ENCODE results near the gene LAMA2. TPM values are rescaled to one million over a fixed set of nuclear protein-coding genes. Genes with fewer than 3 reads are reported as not detected.

LAMA2 gene
- total RNA-seq, 4 donors from 2014 or later: 97.3 to 509 (median 200) TPM

DNA sequence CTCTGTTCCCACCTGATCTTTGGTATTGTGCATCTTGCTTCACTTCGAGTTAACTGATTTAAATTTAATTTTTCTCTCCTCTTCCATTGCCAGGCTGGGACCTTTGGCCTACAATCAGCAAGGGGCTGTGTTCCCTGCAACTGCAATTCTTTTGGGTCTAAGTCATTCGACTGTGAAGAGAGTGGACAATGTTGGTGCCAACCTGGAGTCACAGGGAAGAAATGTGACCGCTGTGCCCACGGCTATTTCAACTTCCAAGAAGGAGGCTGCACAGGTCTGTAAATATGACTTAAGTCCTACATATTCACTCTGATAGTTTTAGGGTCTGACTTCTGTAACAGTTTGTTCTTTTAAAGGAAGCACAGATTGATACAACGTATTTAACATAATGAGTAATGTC is 414.7 kb downstream of the LAMA2 start:
- no peak for DNase-seq (ENCODE audit: low spot score)
- TF ChIP-seq, protein P1, sequence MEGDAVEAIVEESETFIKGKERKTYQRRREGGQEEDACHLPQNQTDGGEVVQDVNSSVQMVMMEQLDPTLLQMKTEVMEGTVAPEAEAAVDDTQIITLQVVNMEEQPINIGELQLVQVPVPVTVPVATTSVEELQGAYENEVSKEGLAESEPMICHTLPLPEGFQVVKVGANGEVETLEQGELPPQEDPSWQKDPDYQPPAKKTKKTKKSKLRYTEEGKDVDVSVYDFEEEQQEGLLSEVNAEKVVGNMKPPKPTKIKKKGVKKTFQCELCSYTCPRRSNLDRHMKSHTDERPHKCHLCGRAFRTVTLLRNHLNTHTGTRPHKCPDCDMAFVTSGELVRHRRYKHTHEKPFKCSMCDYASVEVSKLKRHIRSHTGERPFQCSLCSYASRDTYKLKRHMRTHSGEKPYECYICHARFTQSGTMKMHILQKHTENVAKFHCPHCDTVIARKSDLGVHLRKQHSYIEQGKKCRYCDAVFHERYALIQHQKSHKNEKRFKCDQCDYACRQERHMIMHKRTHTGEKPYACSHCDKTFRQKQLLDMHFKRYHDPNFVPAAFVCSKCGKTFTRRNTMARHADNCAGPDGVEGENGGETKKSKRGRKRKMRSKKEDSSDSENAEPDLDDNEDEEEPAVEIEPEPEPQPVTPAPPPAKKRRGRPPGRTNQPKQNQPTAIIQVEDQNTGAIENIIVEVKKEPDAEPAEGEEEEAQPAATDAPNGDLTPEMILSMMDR (IDR thresholded peaks at IDR 0.05): no peak
- ATAC-seq (ENCODE audit: low FRiP score): no peak

DNA sequence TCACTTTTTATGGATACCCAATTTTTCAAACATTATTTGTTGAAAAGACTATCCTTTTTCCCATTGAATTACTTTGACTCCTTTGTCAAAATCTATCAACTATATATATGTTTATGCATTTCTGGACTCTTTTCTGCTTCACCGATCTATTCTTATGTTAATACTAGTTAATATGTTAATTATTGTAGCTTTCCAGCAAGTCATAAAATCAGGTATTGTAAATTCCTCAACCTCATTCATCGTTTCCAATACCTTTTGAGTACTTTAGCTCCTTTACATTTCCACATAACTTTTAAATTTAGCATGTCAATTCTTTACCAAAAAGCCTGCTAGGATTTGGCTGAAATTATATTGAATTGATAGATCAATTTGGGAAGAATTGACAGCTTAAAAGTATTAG is 419.7 kb downstream of the LAMA2 start:
- no peak for DNase-seq (ENCODE audit: low spot score)
- TF ChIP-seq, protein P1 (IDR thresholded peaks at IDR 0.05): no peak
- ATAC-seq (ENCODE audit: low FRiP score): no peak

DNA sequence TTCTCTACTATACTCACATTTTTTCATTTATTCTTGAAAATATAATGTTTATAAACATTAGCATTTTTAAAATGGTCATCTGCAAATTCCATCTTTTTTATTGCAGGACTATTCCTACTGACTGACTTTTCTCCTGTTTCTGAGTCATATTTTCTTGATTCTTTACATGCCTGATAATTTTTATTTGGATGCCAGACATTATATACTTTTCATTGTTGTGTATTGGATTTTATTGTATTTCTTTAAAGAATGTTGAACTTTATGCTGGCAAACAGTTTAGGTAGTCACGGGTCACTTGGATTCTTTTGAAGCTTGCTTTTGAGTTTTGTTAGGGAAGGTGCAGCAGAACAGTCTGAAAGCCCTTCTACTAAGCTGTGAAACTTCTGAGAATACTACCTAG is 423.9 kb downstream of the LAMA2 start:
- ATAC-seq (ENCODE audit: low FRiP score) (no peak), DNase-seq (ENCODE audit: low spot score) (no peak)
- TF ChIP-seq, protein P1 (IDR thresholded peaks at IDR 0.05): no peak

DNA sequence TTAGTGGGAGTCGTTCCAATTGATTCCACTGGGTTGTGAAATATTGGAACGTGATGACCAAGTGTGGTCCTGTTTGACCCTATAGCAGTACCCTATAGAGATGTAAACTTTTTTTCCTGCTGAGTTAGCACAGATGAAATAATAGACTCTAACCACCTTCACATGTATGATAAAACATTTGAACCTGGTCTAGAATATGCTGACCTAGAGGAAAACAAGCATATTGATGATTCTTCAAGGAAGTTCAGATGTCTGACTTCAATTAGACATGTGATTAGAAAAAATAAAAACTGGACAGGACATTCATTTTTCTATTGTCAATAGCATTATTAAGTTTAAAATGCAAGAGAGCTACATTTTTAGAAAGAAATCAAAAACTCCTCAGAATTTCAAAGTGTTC is 424.9 kb downstream of the LAMA2 start:
- TF ChIP-seq, protein P1 (IDR thresholded peaks at IDR 0.05): no peak
- ATAC-seq (ENCODE audit: low FRiP score) (no peak), DNase-seq (ENCODE audit: low spot score) (no peak)

DNA sequence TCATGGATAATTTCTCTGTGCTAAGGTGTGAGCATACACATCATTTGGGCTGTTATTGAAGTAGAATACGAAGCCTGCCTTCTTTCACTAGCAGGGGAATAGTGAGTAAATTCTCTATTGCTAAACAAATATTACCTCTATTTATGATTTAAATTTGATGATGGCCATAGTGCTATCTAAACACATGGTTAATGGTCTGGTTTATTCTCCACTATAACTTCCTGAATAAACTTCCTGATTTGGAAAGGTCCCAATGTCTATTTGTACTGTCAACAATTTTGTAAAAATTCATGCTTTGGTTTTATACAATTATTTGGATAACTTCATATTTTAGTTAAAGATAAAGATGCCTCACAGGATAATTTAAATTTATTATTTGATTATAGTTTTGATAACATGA is 426.2 kb downstream of the LAMA2 start:
- TF ChIP-seq, protein P1 (IDR thresholded peaks at IDR 0.05): no peak
- no peak for DNase-seq (ENCODE audit: low spot score)
- no peak for ATAC-seq (ENCODE audit: low FRiP score)

DNA sequence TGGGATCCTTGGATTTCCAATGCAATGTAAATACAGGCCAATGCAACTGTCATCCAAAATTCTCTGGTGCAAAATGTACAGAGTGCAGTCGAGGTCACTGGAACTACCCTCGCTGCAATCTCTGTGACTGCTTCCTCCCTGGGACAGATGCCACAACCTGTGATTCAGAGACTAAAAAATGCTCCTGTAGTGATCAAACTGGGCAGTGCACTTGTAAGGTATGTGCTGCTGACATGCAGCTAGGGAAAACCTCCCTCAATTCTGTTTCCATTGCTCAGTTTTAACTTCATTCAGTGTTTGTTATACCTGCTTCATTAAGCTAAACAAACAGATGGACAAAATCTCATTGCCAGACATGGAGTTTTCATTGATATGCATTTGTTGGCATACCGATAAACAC is 429.9 kb downstream of the LAMA2 start:
- DNase-seq (ENCODE audit: low spot score) (no peak), ATAC-seq (ENCODE audit: low FRiP score) (no peak)
- TF ChIP-seq, protein P1 (IDR thresholded peaks at IDR 0.05): no peak

DNA sequence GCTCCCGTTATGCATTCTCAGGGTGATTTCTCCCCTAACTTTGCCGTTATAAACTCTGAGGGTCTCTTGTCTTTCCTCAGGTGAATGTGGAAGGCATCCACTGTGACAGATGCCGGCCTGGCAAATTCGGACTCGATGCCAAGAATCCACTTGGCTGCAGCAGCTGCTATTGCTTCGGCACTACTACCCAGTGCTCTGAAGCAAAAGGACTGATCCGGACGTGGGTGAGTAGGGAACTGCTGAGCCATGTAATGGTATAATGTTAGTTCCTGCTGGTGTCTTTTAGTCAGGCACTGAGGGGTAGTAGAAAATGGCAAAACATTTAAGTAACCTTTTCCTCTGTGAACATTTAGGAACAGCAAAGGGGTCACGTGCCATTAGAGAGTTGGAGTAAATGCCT is 431.6 kb downstream of the LAMA2 start:
- DNase-seq (ENCODE audit: low spot score): no peak
- no peak for ATAC-seq (ENCODE audit: low FRiP score)
- TF ChIP-seq, protein P1 (IDR thresholded peaks at IDR 0.05): no peak

All from omental fat pad (tissue), 4 donors.